Endothelial cell of umbilical vein (primary cell): Measurements from ENCODE around the gene MAST4. TPM values are rescaled to one million over a fixed set of nuclear protein-coding genes. Genes with fewer than 3 reads are reported as not detected.

Experiments
- BruUV-seq: library from RNA; stranded (reverse); fragments of 400-500 nt; replicated peaks from 2 replicates; lab custom pipeline; 2021; lab: Mats Ljungman, UMichigan
- CTCF ChIA-PET: fragments of 300-600, 350-600 bp; sonication (Branson Sonifier 250); formaldehyde crosslinking; loops from one replicate; lab custom pipeline; 2021; ENCODE audit warnings: antibody characterized with exemption, inconsistent platforms; lab: Charles Lee
- POLR2A ChIA-PET: fragments of 300-600, 350-600 bp; sonication (Branson Sonifier 250); formaldehyde crosslinking; loops from one replicate; lab custom pipeline; 2021; ENCODE audit warnings: antibody characterized with exemption, inconsistent platforms; lab: Charles Lee
- DNase-seq: peaks from one replicate; pipeline ENCODE4 v3.0.0-alpha.2; 2011; ENCODE audit warnings: low read depth, low spot score
- FAIRE-seq: peaks from 2 replicates; lab custom pipeline; 2011; peaks lifted over from hg19 to GRCh38; lab: Jason Lieb, UNC
- H2AFZ ChIP-seq: 2 replicates; pipeline ENCODE4 v1.6.0; 2012; ENCODE audit warnings: low read depth, low read length, control low read depth, inconsistent platforms
- H3K27ac ChIP-seq: 2 replicates; pipeline ENCODE4 v1.5.1; 2011; ENCODE audit warnings: low read depth, mild to moderate bottlenecking, control low read depth, low read length, moderate library complexity; ENCODE audit not compliant: insufficient read depth
- H3K27me3 ChIP-seq, 2 experiments: 2 replicates each; pipeline versions ENCODE4 v1.6.0 to v1.6.1; 2011; ENCODE audit warnings: low read length in 2 of 2, mixed read lengths in 1 of 2; ENCODE audit not compliant: control insufficient read depth in 2 of 2, insufficient read depth in 2 of 2
- H3K36me3 ChIP-seq, 2 experiments: 2 replicates in 1 of 2; 3 replicates in 1 of 2; pipeline ENCODE4 v1.5.1; 2011; ENCODE audit warnings: low read length in 2 of 2, mild to moderate bottlenecking in 1 of 2, moderate library complexity in 1 of 2; ENCODE audit not compliant: control insufficient read depth in 2 of 2, insufficient read depth in 2 of 2; ENCODE audit errors: extremely low read depth in 1 of 2
- H3K4me1 ChIP-seq: 3 replicates; pipeline ENCODE4 v1.5.1; 2011; ENCODE audit warnings: mild to moderate bottlenecking, low read length; ENCODE audit not compliant: control insufficient read depth, insufficient read depth; ENCODE audit errors: extremely low read depth
- H3K4me2 ChIP-seq: 2 replicates; pipeline ENCODE4 v1.6.1; 2011; ENCODE audit warnings: low read length, control low read depth, mixed read lengths; ENCODE audit not compliant: insufficient read depth
- H3K4me3 ChIP-seq, 3 experiments: fragments of 200-600 bp in 1 of 3; sonication (generic), shearing (Covaris generic) in 1 of 3; replicated peaks in 1 of 3; 2 replicates each; pipeline ENCODE4 v1.5.1; 2011 to 2016; ENCODE audit warnings: control low read depth in 3 of 3, low read length in 3 of 3, mild to moderate bottlenecking in 2 of 3, inconsistent platforms in 1 of 3, low read depth in 1 of 3, moderate library complexity in 1 of 3; ENCODE audit not compliant: insufficient read depth in 1 of 3
- H3K79me2 ChIP-seq: 2 replicates; pipeline ENCODE4 v1.6.0; 2012; ENCODE audit warnings: low read length, inconsistent platforms; ENCODE audit not compliant: control insufficient read depth, insufficient read depth
- H3K9ac ChIP-seq: replicated peaks from 2 replicates; pipeline ENCODE3; 2011; ENCODE audit warnings: low read length, control low read depth; ENCODE audit not compliant: insufficient read depth; ENCODE audit errors: extremely low read depth
- H3K9me1 ChIP-seq: replicated peaks from 3 replicates; pipeline ENCODE4 v1.6.0; 2011; ENCODE audit warnings: mild to moderate bottlenecking, low read length; ENCODE audit not compliant: control insufficient read depth, insufficient read depth; ENCODE audit errors: extremely low read depth
- H3K9me3 ChIP-seq: replicated peaks from 2 replicates; pipeline ENCODE4 v1.5.1; 2012; ENCODE audit warnings: low read length, inconsistent platforms; ENCODE audit not compliant: control insufficient read depth, insufficient read depth
- H4K20me1 ChIP-seq: replicated peaks from 2 replicates; pipeline ENCODE3; 2011; ENCODE audit warnings: mild to moderate bottlenecking, low read length; ENCODE audit not compliant: control insufficient read depth, insufficient read depth; ENCODE audit errors: extremely low read depth
- CTCF ChIP-seq, 2 donors: IDR thresholded peaks; 1 replicate in 1 of 2; 2 replicates in 1 of 2; pipeline ENCODE4 v1.5.1; 2011; ENCODE audit warnings: low read length in 2 of 2, mild to moderate bottlenecking in 2 of 2, moderate library complexity in 2 of 2, control low read depth in 1 of 2, inconsistent platforms in 1 of 2, low read depth in 1 of 2; ENCODE audit not compliant: insufficient read depth in 1 of 2; ENCODE audit errors: extremely low read depth in 1 of 2
- EZH2 ChIP-seq: IDR thresholded peaks from 2 replicates; pipeline ENCODE4 v1.6.1; 2012; ENCODE audit warnings: borderline replicate concordance, low read depth, mild to moderate bottlenecking, moderate library complexity, low read length, inconsistent platforms; ENCODE audit not compliant: severe bottlenecking
- GATA2 ChIP-seq: IDR thresholded peaks from 2 replicates; pipeline ENCODE4 v1.7.0; 2011; ENCODE audit warnings: low read depth, mild to moderate bottlenecking, moderate library complexity, mixed read lengths, low read length; ENCODE audit not compliant: insufficient read length, insufficient read depth
- JUN ChIP-seq: IDR thresholded peaks from 2 replicates; pipeline ENCODE4 v1.6.1; 2011; ENCODE audit warnings: borderline replicate concordance, low read depth; ENCODE audit not compliant: insufficient read length, insufficient read depth
- MAX ChIP-seq: IDR thresholded peaks from 2 replicates; pipeline ENCODE4 v1.6.1; 2011; ENCODE audit not compliant: insufficient read depth, insufficient read length
- MYC ChIP-seq: IDR thresholded peaks from one replicate; pipeline ENCODE4 v1.6.1; 2011; ENCODE audit warnings: mild to moderate bottlenecking, low read depth, low read length
- POLR2A ChIP-seq: IDR thresholded peaks from 2 replicates; pipeline ENCODE4 v1.6.1; 2012; ENCODE audit warnings: low read depth, mild to moderate bottlenecking, control low read depth, low read length
- POLR2AphosphoS5 ChIP-seq: IDR thresholded peaks from 2 replicates; pipeline ENCODE4 v1.6.1; 2012; ENCODE audit warnings: low read depth, mild to moderate bottlenecking, control low read depth, low read length, moderate library complexity; ENCODE audit not compliant: insufficient read depth
- dilution Hi-C: fragments of 300-500 bp; cut with MboI; formaldehyde crosslinking; loops from one replicate; pipeline ENCODE4 v1.15.0; 2019; ENCODE audit warnings: low sequenced_read_pairs; ENCODE audit not compliant: extremely low pct_ligation_motif_present
- intact Hi-C: fragments of 100-400 bp; cut with micrococcal nuclease; formaldehyde crosslinking; loops from one replicate; pipeline ENCODE4 v1.10.0; 2022
- polyA plus RNA-seq, 4 experiments: library from polyadenylated mRNA; depleted of rRNA in 3 of 4; stranded (reverse) in 3 of 4; unstranded in 1 of 4; fragments of >200 nt; gene quantifications; 2 replicates each; pipeline versions ENCODE4 v1.2.1 to v1.2.3, GENCODE V29; 2011 to 2012; ENCODE audit warnings: missing spikeins in 1 of 4
- total RNA-seq: library from RNA; stranded (reverse); gene quantifications from 2 replicates; pipeline ENCODE4 v1.2.3, GENCODE V29; 2021

MAST4 gene
- total and polyA plus RNA-seq, 2 donors (not counting 3 experiments of a cell fraction or from before 2014, with no cell fraction given): 40.2 to 116 TPM

GRCh38 chr5:67209141-67209771 is 613.1 kb downstream of the MAST4 start:
- CTCF ChIA-PET: interaction anchor here (0.6 to 7.9 kb wide), 23 partner anchors 9 to 1062 kb away, joined by 3 to 126 read pairs (median 4); partner anchors contain the start of gene CD180
- H3K4me3 ChIP-seq: no peak overlapping the region
- dilution Hi-C loops: no loop called here
- H3K9me3 ChIP-seq: no peaks in the 10 kb centered on the region
- no TSS peak for BruUV-seq
- POLR2A ChIA-PET: no interaction called here
- no peaks in the 10 kb centered on the region for H3K9me1 ChIP-seq
- H3K4me1 ChIP-seq: peaks cover 3% of the 10 kb centered on the region
- no peaks in the 10 kb centered on the region for H4K20me1 ChIP-seq
- no peak overlapping the region for H2AFZ ChIP-seq
- H3K4me2 ChIP-seq: no peak overlapping the region
- no peaks in the 10 kb centered on the region for H3K36me3 ChIP-seq
- no peaks in the 10 kb centered on the region for H3K27me3 ChIP-seq
- DNase-seq: peak; percentile 77
- TF ChIP-seq CTCF (IDR thresholded peaks at IDR 0.05; ENCODE audit: extremely low read depth in 1 of 2, insufficient read depth in 1 of 2, low read depth in 1 of 2, low read length in 2 of 2): peak; percentile 67
- no peak for TF ChIP-seq MAX
- FAIRE-seq: peak; percentile 90
- no peaks in the 10 kb centered on the region for H3K79me2 ChIP-seq
- H3K27ac ChIP-seq: no peak overlapping the region
- intact Hi-C loops: loop anchor here (1.0 to 2.0 kb wide), 6 partner anchors 43 to 902 kb away; no protein-coding TSS in a partner anchor
- H3K9ac ChIP-seq: no peak overlapping the region

- intact Hi-C loops (no loop called here), dilution Hi-C loops (no loop called here)
- Histone ChIP-seq H3K27me3 (no peaks in the 10 kb centered on the region), H2AFZ (no peak overlapping the region), H3K9me3 (no peaks in the 10 kb centered on the region), H3K9me1 (no peaks in the 10 kb centered on the region), H3K4me2 (no peak overlapping the region), H3K9ac (no peak overlapping the region), H3K36me3 (no peaks in the 10 kb centered on the region), H3K4me3 (no peak overlapping the region), H3K4me1 (peaks cover 20% of the 10 kb centered on the region), H3K27ac (no peak overlapping the region), H4K20me1 (no peaks in the 10 kb centered on the region), H3K79me2 (no peaks in the 10 kb centered on the region)
- CTCF ChIA-PET: interaction anchor here (0.9 to 2.7 kb wide), 2 partner anchors 397 to 1041 kb away, joined by 3 to 13 read pairs; no protein-coding TSS in a partner anchor
- POLR2A ChIA-PET: no interaction called here
- BruUV-seq: no TSS peak
- no peak for TF ChIP-seq POLR2AphosphoS5
- TF ChIP-seq POLR2A: no peak
- TF ChIP-seq MAX: no peak
- TF ChIP-seq JUN: no peak
- no peak for TF ChIP-seq EZH2
- TF ChIP-seq GATA2: no peak
- no peak for TF ChIP-seq CTCF (IDR thresholded peaks at IDR 0.05; ENCODE audit: extremely low read depth in 1 of 2, insufficient read depth in 1 of 2, low read depth in 1 of 2, low read length in 2 of 2)
- TF ChIP-seq MYC: no peak
- no peak for DNase-seq
- FAIRE-seq: no peak
Observed at GRCh38 chr5:67211926-67212325, 615.7 kb downstream of the MAST4 start.
